IMR-90 (cell line): ENCODE results near the gene FMN2.

ENCODE experiments used
- BHLHE40 ChIP-seq: fragments of 150-350 bp; IDR thresholded peaks from 2 replicates; pipeline ENCODE4 v1.6.1; 2016; ENCODE audit warnings: mild to moderate bottlenecking, low read depth, low read length
- CHD1 ChIP-seq: IDR thresholded peaks from 2 replicates; pipeline ENCODE4 v1.6.1; 2012; ENCODE audit warnings: low read depth, low read length, improper control_type of control experiment
- CTCF ChIP-seq: conservative IDR thresholded peaks from 2 replicates; pipeline ENCODE4 v1.5.1; 2012; ENCODE audit warnings: mild to moderate bottlenecking, low read depth, low read length, improper control_type of control experiment
- NFE2L2 ChIP-seq: fragments of 150-350 bp; IDR thresholded peaks from 2 replicates; pipeline ENCODE4 v1.6.1; 2016; ENCODE audit warnings: low read depth, mild to moderate bottlenecking, low read length
- POLR2A ChIP-seq: IDR thresholded peaks from 2 replicates; pipeline ENCODE4 v1.6.1; 2012; ENCODE audit warnings: mild to moderate bottlenecking, low read depth, low read length
- RAD21 ChIP-seq: IDR thresholded peaks from 2 replicates; pipeline ENCODE4 v1.6.1; 2012; ENCODE audit warnings: low read length, improper control_type of control experiment
- RFX5 ChIP-seq: IDR thresholded peaks from 2 replicates; pipeline ENCODE4 v1.8.0; 2012; ENCODE audit warnings: low read depth, mild to moderate bottlenecking, low read length, moderate library complexity

DNA sequence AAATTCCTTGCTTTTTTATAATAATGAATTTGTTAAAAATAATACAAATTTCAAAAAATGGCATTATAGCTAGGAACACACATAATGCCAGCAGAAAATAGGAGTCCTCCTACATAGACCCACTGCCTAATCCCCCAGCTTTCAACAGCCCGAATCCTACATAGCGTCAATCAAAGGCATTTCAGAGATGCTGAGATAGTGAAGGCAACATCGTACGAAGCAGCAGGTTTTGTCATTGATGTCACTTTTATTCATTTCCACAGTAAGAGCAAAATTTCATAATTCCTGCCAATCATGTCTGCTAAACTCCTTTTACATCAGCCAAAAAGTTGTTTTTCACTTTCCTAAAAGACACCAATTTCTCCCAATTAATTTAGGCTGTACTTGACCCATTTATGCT is 426.2 kb downstream of the FMN2 start:
- TF ChIP-seq POLR2A (no peak), CTCF (no peak), BHLHE40 (no peak), RFX5 (no peak), NFE2L2 (no peak), RAD21 (no peak), CHD1 (no peak)
